Cerebellar cortex (tissue), 1 donor: ENCODE measurements around the gene TMEM245.

ENCODE experiments used
- DNase-seq: peaks from one replicate; pipeline ENCODE4 v3.0.0-alpha.2; 2015; ENCODE audit warnings: low spot score

The TMEM245 gene

DNA sequence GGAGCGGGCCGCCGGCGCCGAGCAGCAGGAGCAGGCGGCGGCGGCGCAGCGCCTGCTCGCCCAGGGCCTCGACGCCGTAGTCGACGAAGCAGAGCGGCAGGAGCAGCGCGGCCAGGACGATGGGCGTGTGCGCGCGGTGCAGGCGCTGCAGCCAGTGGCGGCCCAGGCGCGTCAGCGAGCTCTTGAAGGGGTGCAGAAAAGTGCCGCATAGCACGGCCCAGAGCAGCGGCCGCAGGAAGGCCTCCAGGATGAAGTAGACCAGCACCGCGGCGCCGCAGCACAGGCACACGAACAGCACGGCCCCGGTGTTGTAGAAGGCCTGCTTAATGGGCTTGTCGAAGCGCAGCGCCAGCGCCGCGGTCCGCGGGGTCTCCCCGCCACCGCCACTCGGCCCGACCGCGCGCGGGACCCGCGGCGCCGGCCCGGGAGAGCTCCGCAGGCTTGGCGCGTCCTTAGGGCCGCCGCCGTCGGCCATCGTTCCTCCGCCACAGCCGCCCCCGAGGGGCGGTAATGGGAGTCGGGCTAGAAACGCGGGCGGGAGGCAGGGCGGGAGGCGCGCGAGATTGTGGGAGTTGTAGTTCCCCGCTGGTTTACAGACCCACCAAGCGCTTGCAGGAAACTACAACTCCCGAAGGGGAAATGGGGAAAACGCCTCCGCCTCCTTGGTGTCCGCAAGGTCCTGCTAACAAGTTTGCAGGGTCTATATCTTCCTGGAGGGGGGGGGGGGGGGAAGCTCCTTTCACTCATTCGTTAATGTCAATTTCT lies at the start of gene TMEM245:
Gene TMEM245 (minus strand): TSS at position 509 of the 765 bp plus-strand sequence. CDS start 34 bp downstream, at position 475.
- DNase-seq: peak; percentile 99

DNA sequence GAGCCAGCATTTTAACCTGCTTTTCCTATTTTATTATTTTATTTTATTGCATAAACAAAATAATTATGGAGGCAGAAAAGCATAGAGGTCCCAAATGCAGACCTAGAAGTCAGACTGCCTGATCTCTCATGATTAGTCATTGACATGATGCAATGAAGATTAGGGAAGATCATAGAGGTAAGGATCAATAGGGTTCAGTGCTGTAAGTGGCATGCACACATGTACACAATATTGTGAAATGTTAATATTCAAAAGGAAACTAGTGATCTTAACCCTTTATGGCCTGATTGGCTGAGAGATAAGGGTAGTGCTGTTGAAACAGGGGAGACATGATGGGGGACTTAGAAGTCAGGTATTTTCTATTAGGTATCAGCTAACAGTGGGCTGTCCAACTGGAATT lies 48.4 kb upstream of the TMEM245 start:
- no peak for DNase-seq

DNA sequence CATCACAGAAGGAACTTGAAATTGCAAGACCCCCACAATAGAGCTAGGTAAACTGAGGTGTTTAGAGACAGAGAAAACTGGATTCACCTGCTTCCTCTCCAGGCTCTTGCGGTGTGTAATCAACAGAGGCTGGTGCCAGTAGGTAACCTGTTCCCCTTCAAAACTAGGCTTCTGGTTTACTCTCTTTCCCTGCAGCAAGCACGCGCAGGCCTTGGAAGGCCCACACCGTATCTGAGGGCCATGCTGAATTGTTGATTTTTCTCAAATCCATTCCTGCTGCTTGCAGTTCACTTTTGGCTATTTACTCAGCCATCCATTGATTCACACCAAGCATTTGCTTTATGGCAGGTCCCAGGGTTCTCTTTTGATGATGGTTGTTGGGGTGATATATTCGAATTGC lies 48.0 kb upstream of the TMEM245 start:
- peak; percentile 48 for DNase-seq

GRCh38 chr9:109166771-109167601 lies 47.2 kb upstream of the TMEM245 start, which contains the start of gene FRRS1L:
Gene FRRS1L (minus strand): TSS chr9:109167249. CDS start chr9:109167138, 111 bp downstream.
- no peak for DNase-seq

GRCh38 chr9:109166171-109166770 lies 46.5 kb upstream of the TMEM245 start:
- peak; percentile 47 for DNase-seq

GRCh38 chr9:109164042-109164441 lies 44.3 kb upstream of the TMEM245 start:
- no peak for DNase-seq

DNA sequence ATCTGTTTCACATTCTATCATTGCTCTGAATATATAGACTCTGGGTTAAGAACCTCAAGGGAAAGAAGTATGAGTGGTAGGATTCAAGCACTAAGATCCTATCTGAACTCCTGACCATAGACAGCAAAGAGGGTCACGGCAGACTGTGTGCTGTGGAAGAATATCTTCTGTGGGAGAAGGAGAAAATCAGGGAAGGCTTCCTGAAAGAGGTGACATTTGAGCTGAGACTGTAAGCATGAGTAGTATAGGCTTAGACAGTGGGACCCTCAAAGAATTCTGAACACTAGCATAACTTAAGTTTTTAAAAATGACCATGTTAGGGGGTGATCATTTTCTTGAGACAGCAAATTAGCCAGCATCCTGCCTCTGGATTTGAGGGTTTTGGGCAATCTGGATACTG lies 43.4 kb upstream of the TMEM245 start:
- DNase-seq: no peak

GRCh38 chr9:109162677-109163076 lies 42.9 kb upstream of the TMEM245 start:
- DNase-seq: no peak

DNA sequence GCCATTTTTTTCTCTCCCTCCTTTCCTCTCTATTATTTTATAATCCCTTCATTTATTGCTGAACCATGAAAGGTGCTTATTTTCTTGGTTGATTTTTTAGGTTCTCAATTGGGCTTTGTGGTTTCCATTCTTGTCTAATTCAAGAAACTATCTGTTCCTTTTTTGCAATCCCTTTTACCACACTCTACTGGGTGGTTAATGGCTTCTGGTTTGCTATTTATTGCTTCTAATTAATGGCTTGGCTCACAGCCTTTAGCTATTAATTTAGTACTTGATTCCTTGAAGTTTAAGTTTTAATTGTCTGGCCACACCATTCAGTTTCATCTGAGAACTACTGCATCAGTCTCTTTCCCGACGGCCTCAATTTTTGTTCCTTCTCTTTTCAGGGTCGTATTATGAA lies 41.7 kb upstream of the TMEM245 start:
- DNase-seq: no peak

DNA sequence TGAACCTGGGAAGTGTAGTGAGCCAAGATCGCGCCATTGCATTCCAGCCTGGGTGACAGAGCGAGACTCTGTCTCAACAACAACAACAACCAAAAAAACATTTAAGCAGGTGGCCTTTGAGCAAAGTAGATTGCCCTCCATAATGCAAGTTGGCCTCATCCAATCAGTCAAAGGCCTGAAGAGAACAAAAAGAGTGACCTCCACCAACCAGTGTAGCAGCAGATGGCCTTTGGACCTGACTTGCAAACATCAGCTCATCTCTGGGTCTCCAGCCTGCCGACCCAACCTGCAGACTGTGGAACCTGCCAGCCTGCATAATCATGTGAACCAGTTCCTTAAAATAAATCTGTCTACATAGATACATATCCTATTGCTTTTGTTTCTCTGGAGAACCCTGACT lies 39.8 kb upstream of the TMEM245 start:
- no peak for DNase-seq

- DNase-seq: no peak
These were observed 38.9 kb upstream of the TMEM245 start for GRCh38 chr9:109158651-109159050.

GRCh38 chr9:109156708-109157107 lies 37.0 kb upstream of the TMEM245 start:
- no peak for DNase-seq

- DNase-seq: no peak
These were observed 31.3 kb upstream of the TMEM245 start for GRCh38 chr9:109150925-109151545.

DNA sequence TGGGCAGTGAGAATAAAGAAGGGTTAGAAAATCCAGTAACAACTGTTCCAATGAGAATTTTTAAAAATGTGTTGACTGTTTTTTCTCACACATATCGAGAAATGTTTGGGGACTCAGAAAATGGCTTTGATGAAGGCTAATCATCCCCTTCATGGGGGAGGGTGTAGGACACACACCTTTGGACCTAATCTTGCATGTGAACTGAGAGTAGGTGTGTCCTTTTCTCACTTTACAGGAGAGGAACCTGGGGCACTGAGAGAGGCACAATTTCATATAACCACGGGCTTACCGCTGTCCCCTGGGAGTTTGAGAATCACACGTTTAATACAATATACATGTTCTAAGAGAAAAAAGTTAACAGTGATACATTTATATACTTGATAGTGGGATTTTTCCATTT lies 30.0 kb upstream of the TMEM245 start:
- no peak for DNase-seq

- DNase-seq: no peak
These were observed 29.3 kb upstream of the TMEM245 start for GRCh38 chr9:109149089-109149488.

GRCh38 chr9:109145051-109145450 lies 25.3 kb upstream of the TMEM245 start:
- no peak for DNase-seq

DNA sequence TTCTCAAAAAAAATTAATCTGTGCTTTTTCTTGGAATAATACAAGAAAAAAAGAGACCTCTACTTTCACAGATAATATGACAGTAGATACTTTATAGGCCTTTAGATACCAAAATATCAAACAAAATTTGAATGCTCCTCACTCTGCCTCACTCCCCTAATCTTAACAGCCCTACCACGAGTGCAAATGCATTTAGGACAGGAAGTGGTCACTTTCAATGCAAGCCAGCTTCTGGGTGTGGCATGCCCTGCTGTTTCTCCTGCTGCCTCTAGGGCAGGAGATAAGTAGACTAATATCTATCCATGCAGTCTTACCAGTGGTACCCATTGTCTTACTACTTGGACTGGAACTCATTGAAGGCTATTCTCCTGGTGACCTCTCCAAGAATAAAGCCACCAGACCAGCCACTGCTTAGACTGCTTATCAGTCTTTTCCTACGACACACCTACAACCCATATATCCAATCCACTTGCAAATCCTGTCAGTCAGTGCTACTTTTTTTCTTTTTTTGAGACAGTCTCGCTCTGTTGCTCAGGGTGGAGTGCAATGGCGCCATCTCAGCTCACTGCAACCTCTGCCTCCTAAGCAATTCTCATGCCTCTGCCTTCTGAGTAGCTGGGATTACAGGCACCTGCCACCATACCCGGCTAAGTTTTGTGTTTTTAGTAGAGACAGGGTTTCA lies 24.3 kb upstream of the TMEM245 start:
- DNase-seq: no peak

GRCh38 chr9:109141375-109141774 lies 21.6 kb upstream of the TMEM245 start:
- DNase-seq: no peak

- DNase-seq: no peak
These were observed 20.1 kb upstream of the TMEM245 start for GRCh38 chr9:109139851-109140250.

DNA sequence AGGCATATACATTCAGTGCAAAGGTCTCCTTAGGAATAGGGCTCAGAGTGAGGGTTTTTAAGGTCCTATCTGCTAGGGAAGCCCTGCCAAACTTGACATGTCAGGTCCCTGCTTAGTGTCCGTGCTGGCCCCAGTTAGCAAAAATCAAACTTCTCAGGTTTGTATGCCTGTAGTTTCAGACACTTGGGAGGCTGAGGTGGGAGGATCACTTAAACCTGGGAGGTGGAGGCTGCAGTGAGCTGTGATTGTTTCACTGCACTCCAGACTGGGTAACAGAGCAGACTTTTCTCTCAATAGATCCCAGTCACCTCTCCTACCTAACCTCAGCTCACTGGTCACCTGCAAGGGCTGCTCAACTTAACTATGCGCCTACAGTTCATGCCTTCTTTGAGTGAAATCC lies 18.7 kb upstream of the TMEM245 start:
- DNase-seq: no peak

DNA sequence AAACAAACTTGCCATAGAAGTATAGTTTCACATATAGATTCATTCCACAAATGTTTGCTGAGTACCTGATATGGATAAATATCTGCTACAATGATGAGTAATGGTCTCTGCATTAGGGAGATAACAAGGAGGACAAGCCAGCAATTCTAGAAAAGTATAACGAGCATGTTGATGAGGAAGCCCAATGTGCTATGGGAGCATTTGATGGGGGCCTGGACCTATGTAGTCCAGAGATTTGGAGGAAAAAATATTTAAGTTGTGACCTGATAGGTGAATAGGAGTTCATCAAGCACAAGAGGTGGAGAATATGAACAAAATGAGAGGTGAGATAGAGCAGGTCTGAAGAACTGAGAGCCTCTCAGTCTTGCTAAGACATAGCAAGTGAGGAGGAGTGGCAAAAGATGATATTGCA lies 14.4 kb upstream of the TMEM245 start:
- DNase-seq: no peak

DNA sequence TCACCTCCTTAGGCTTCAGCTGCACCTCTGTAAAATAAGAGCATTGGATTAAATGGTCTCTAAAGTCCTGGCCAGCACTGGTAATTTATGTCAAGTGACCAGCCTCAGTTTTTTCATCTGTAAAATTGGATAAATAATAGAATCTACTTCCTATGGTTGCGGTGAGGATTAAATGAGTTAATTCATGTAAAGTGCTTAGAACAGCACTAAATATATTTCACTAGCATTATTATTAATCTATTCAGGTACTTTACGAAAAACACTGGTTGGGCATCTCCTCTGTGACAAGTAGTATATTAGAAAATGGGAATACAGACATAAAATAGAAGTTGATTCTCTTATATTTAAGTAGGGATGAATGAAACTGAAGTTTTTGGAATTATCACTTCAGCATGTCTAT lies 13.8 kb upstream of the TMEM245 start:
- DNase-seq: no peak
